T-helper 2 cell (primary cell): ENCODE measurements around the gene RAD51C.
"Not testable (repeated sequence)": the region's sequence is repeated elsewhere in the genome, so short reads cannot be mapped to it uniquely, and the experiment has no call there.

ENCODE experiments used
- DNase-seq, 5 experiments: peaks; one replicate each; pipeline versions ENCODE4 v3.0.0 to v3.0.0-alpha.2; 2012 to 2022
- total RNA-seq, 2 donors: gene quantifications; one replicate each; lab custom pipeline; 2026; lab: John Stamatoyannopoulos, UW

The RAD51C gene
- total RNA-seq: 5.9 to 13.9 reads per million in 2 donors

GRCh38 chr17:58692239-58693055, at the start of gene RAD51C:
Gene RAD51C, plus strand, starts transcription at chr17:58692602. Its CDS starts 42 bp downstream, at chr17:58692644.
- DNase-seq: peak; percentile 55 to 96 (median 76)

- no peak for DNase-seq
These were observed 49.3 kb upstream of the RAD51C start for GRCh38 chr17:58643147-58643546.

GRCh38 chr17:58648236-58648635, 44.2 kb upstream of the RAD51C start:
- no peak for DNase-seq

- peak in 2 of 5 experiments; percentile 11 to 39 for DNase-seq
These were observed 34.2 kb upstream of the RAD51C start for GRCh38 chr17:58657962-58658803.

- DNase-seq: peak; percentile 14 to 95 (median 67)
These were observed 33.3 kb upstream of the RAD51C start for GRCh38 chr17:58658804-58659713.

GRCh38 chr17:58659714-58660084, 32.7 kb upstream of the RAD51C start:
- DNase-seq: not testable (repeated sequence)

- DNase-seq: no peak
These were observed 31.8 kb upstream of the RAD51C start for GRCh38 chr17:58660621-58661020.

GRCh38 chr17:58661499-58661898, 30.9 kb upstream of the RAD51C start:
- DNase-seq: no peak

- DNase-seq: no peak
These were observed 28.1 kb upstream of the RAD51C start for GRCh38 chr17:58664302-58664701.

- DNase-seq: no peak
These were observed 26.2 kb upstream of the RAD51C start for GRCh38 chr17:58665946-58666857.

GRCh38 chr17:58666858-58667267, 25.5 kb upstream of the RAD51C start:
- DNase-seq: peak in 2 of 5 experiments; percentile 42 to 69

GRCh38 chr17:58667934-58668597, 24.3 kb upstream of the RAD51C start:
- DNase-seq: no peak

GRCh38 chr17:58668598-58668935, 23.8 kb upstream of the RAD51C start:
- DNase-seq: no peak

GRCh38 chr17:58669853-58670252, 22.5 kb upstream of the RAD51C start:
- no peak for DNase-seq

GRCh38 chr17:58671969-58672368, 20.4 kb upstream of the RAD51C start:
- DNase-seq: no peak

GRCh38 chr17:58677194-58677880, 15.1 kb upstream of the RAD51C start:
- no peak for DNase-seq

GRCh38 chr17:58678287-58678686, 14.1 kb upstream of the RAD51C start:
- not testable (repeated sequence) for DNase-seq

- DNase-seq: no peak
These were observed 13.0 kb upstream of the RAD51C start for GRCh38 chr17:58679263-58680037.

- DNase-seq: no peak
These were observed 12.4 kb upstream of the RAD51C start for GRCh38 chr17:58680038-58680369.

- DNase-seq: no peak
These were observed 8.4 kb upstream of the RAD51C start for GRCh38 chr17:58684003-58684402.
